ENCODE measurements around the gene BATF. TPM values are rescaled to one million over a fixed set of nuclear protein-coding genes. Genes with fewer than 3 reads are reported as not detected.
"Not testable (repeated sequence)": the region's sequence is repeated elsewhere in the genome, so short reads cannot be mapped to it uniquely, and the experiment has no call there.

Gene BATF, protein sequence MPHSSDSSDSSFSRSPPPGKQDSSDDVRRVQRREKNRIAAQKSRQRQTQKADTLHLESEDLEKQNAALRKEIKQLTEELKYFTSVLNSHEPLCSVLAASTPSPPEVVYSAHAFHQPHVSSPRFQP
- polyA plus RNA-seq (ENCODE audit: insufficient read length) = 0.56 TPM

DNA sequence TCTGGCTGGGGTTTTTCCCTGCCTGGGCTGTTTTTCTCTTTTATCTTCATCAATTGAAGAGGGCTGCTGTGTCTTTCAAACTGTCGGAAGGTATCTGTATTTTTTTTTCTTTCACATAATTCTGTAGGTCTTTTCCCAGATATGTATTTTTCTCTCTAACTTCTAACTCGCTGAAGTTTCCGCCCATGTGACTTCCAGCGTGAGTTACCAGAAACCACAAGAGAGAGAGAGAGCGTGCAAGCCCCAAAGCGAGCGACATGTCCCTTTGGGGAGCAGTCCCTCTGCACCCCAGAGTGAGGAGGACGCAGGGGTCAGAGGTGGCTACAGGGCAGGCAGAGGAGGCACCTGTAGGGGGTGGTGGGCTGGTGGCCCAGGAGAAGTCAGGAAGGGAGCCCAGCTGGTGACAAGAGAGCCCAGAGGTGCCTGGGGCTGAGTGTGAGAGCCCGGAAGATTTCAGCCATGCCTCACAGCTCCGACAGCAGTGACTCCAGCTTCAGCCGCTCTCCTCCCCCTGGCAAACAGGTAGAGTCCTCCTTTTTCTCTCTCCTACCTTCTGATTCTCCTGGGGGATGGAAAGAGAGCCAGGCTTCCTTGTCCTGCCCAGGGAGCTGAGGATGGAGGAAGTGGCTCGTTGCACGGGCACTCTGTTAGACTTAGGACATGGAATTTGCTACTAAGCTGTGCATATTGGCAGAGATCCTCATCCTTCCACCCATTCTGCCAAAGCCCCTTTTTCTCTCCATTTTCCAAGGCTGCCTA lies at the start of gene BATF:
TSS of gene BATF (plus strand) at position 246 of the 759 bp plus-strand sequence. CDS start at position 460, 214 bp downstream.
- DNase-seq (ENCODE audit: low read depth) = no peak

- not testable (repeated sequence) for DNase-seq (ENCODE audit: low read depth)
Observed at GRCh38 chr14:75474127-75474526, 48.1 kb upstream of the BATF start.

GRCh38 chr14:75476274-75476995 lies 45.8 kb upstream of the BATF start:
- DNase-seq (ENCODE audit: low read depth) = no peak

DNA sequence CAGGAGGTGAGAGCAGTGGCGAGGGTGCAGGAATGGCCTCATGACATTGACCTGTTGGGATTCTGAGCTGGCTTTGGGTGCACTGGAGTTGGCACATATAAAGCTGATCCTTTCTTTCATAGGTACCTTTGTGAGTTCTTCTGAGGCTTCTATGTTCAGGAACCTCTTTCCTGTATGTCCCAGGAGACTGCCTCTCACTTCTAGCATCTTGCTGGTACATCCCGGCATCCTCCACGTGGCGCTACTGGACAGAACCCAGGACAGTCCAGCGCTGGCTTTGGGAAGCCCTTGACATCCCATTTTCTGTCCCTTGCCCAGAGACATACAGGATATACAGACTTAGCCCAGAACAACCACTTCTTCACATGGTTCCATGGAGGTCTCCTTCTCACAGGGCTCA lies 44.4 kb upstream of the BATF start:
- no peak for DNase-seq (ENCODE audit: low read depth)

GRCh38 chr14:75479770-75480600 lies 42.3 kb upstream of the BATF start:
- no peak for DNase-seq (ENCODE audit: low read depth)

- no peak for DNase-seq (ENCODE audit: low read depth)
Observed at GRCh38 chr14:75482366-75482765, 39.9 kb upstream of the BATF start.

DNA sequence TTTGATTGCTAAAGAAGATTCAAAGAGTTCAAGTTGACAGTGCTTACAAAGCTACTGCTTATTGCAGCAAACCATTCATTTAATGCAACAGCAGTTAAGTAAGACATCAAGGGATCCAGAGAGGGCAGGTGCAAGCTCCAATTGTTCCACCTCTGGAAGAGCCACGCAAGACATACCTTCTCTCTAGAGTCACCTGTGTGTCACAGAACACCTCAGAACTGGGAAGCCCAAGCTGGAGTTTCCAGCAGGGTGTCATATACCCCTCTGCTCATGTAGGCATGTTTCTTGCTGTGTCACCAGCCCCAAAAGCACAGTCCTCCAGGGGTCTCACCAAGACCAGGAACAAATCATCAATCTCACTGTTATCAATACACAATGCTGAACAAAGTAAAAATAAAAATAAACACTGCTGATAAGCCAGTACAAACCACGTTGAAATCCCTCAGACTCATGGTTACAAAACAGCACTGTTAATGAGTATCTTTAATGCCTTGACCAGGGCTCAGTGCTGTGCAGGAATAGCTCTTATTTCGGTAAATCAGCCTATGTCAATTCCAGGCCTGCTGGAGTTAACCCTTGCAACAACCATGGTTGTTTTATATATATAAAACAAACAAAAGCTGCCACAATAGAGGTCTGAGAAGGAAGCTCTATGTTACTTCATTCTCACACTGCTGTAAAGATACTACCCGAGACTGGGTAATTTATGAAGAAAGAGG lies 37.4 kb upstream of the BATF start:
- DNase-seq (ENCODE audit: low read depth) = no peak

- DNase-seq (ENCODE audit: low read depth) = no peak
Observed at GRCh38 chr14:75486318-75486717, 36.0 kb upstream of the BATF start.

GRCh38 chr14:75487155-75487671 lies 35.1 kb upstream of the BATF start:
- no peak for DNase-seq (ENCODE audit: low read depth)

DNA sequence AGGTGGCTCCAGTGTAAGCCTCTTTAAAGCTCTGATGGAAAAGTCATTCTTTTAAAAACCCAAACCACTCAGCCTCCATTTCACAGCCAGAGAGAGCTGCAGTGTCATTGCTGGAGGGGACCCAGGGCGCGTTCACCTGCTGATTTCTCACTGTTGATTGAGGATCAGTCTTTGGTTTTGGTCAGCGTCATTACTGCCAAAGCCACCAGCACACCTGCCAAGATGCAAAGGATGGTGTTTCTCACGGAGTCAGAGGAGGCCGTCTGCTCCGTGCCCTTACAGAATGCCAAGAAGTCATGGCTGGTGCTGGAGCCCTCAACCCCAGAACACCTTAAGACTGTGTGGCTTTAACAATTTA lies 32.8 kb upstream of the BATF start:
- DNase-seq (ENCODE audit: low read depth) = no peak

- no peak for DNase-seq (ENCODE audit: low read depth)
Observed at GRCh38 chr14:75491376-75491978, 30.8 kb upstream of the BATF start.

GRCh38 chr14:75492832-75493591 lies 29.3 kb upstream of the BATF start:
- DNase-seq (ENCODE audit: low read depth) = no peak

DNA sequence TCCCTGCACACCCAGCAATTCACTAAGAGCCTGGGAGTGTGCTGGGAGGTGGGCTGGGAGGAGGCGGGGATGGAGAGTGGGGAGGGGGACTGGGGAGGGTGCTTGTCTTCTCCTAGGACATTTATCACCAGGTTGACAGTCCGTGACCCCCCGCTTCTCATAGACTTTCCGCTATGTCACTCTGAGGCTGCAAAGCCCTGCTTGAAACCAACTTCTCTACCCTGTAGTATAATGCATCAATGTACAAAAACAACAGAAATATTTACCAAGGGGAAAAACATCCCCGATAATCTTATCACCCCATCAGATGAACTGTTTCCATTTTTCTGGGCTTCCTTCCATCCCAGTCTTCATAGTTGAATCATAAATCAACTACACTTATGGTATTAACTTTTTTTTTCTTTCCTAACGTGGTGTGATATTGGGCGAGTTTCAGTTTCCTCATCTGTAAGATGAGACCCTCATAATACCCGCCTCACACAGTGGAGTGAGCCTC lies 28.6 kb upstream of the BATF start:
- no peak for DNase-seq (ENCODE audit: low read depth)

DNA sequence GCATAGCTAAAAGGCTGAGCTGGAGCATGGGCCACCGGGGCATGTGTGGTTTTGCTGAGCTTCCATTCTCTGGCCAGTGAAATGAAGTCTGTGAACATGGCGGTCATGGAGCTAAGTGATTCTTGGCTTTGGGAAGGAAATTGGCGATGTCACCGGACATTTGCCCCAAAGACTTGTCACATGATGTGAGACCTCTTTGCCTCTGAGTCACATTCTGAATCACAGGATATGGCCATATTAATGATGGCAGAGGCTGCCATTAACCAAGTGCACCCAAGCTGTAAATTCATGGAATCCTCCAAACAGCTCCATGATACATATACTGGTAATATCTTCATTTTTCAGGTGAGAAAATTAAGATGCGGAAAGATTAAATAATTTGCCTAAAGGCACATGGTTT lies 27.4 kb upstream of the BATF start:
- DNase-seq (ENCODE audit: low read depth) = no peak

DNA sequence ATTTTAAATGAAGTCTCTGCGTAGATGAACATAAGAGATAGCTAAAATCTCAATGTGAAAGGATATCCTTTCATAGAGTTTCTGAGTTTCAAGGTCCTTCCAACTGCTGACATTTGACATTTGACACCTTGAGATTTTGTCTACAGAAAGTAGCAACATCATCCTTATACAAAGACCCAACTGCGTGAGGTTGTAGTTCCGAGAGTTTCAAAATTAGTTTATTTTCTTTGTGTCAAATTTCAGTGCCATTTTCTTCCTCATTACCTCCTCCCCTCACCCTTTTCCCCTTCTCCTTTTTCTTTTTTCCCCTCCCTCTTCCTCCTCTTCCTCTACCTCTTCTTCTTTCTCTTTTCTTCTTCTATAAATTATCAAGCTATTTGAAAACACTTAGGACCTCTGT lies 26.9 kb upstream of the BATF start:
- no peak for DNase-seq (ENCODE audit: low read depth)

DNA sequence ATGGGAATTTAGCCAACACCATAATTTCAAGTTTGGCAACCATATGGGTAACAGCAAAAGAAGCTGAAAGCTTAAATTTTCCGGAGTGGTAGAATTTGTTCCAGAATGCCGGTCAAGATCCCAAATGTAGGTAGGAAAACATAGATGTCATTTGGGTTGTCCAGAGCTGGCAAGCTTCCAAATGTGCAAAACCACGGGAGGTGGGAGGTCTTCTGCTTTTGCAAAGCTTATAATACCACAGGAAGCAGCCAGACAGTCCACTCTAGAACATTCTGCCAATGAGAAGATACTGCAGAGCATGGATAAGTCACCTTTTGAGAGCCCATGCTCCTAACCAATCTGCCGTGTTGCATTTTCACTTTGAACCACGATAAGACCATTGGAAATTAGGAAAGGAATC lies 26.4 kb upstream of the BATF start:
- DNase-seq (ENCODE audit: low read depth) = no peak

- DNase-seq (ENCODE audit: low read depth) = no peak
Observed at GRCh38 chr14:75496755-75497154, 25.5 kb upstream of the BATF start.

- DNase-seq (ENCODE audit: low read depth) = no peak
Observed at GRCh38 chr14:75497191-75497590, 25.1 kb upstream of the BATF start.

DNA sequence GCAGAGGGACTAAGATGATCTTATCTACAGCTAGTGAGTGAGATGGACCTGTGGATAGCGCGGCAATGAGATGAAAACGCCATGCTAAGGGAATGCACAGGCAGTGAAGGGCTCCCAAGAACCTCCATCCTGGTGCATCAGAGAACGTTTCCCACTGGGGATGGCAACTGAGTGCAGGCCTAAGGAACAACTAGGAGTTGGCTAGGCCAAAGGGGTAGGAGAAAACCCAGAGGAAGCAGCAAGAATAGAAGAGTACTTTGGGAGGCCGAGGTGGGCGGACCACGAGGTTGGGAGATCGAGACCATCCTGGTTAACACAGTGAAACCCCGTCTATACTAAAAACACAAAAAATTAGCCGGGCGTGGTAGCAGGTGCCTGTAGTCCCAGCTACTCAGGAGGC lies 24.6 kb upstream of the BATF start:
- DNase-seq (ENCODE audit: low read depth) = no peak

Data from forelimb muscle (tissue), 1 donor.